MG63 (cell line): ENCODE results near the gene EFS. TPM values are rescaled to one million over a fixed set of nuclear protein-coding genes. Genes with fewer than 3 reads are reported as not detected.
"Not testable (repeated sequence)": the region's sequence is repeated elsewhere in the genome, so short reads cannot be mapped to it uniquely, and the experiment has no call there.

Experiments used
- DNase-seq: peaks from one replicate; pipeline ENCODE4 v3.0.0-alpha.2; 2020
- H3K27me3 ChIP-seq: fragments of 250-450 bp; sonication (Bioruptor Pico); 2 replicates; pipeline ENCODE4 v1.5.1; 2020; ENCODE audit warnings: mild to moderate bottlenecking, moderate library complexity
- H3K36me3 ChIP-seq: fragments of 250-450 bp; sonication (Bioruptor Pico); 2 replicates; pipeline ENCODE4 v1.5.1; 2020; ENCODE audit warnings: mild to moderate bottlenecking, moderate library complexity
- H3K4me3 ChIP-seq: fragments of 250-450 bp; sonication (Bioruptor Pico); 2 replicates; pipeline ENCODE4 v1.5.1; 2020; ENCODE audit warnings: mild to moderate bottlenecking, moderate library complexity
- H3K9me3 ChIP-seq: fragments of 250-450 bp; sonication (Bioruptor Pico); 2 replicates; pipeline ENCODE4 v1.5.1; 2020; ENCODE audit warnings: mild to moderate bottlenecking, moderate library complexity
- total RNA-seq: library from RNA; depleted of rRNA; stranded (reverse); fragments of >200 nt; shearing (Covaris generic); gene quantifications from 2 replicates; pipeline ENCODE4 v1.2.3, GENCODE V29; 2014; ENCODE audit warnings: low replicate concordance

Gene EFS
- total RNA-seq, 1 experiment from 2014 or later: 9.0 TPM

DNA sequence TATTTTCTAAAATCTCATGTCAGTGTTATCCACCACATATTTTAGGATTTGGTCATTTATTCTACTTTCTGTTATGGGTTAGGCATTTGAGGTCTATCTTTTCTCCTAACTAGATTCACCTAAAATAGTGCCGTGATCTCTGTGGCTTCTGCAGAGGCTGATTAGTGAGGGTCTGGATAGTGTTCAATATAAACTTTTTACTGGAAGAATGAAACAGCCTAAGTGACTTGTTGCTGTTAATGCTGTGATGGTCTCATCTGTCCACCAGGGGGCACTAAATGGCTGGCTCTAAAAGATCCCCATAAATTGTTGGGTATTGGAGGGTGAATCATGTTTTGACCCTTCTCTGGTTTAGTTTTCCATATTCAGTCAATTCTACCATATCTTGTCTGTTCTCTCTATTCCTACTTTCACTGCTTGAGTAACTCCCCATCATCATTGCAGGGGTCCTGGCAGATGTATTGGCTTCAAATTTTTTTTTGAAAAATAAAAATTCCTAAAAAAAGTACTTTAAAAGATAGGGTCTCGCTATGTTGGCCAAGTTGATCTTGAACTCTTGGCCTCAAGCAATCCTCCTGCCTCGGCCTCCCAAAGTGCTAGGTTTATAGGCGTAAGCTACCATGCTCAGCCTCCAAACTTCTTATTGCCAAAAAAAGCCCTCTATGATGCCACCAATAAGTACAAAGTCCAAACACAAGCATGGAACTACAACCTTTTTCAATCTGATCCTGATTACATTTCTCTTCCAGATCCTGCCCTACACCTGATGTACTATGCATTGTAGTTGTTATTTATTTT, 36.8 kb downstream of the EFS start:
- H3K4me3 ChIP-seq: no peak overlapping the region
- peak; percentile 31 for DNase-seq
- peaks cover 16% of the 10 kb centered on the region for H3K36me3 ChIP-seq
- no peaks in the 10 kb centered on the region for H3K9me3 ChIP-seq
- no peaks in the 10 kb centered on the region for H3K27me3 ChIP-seq

DNA sequence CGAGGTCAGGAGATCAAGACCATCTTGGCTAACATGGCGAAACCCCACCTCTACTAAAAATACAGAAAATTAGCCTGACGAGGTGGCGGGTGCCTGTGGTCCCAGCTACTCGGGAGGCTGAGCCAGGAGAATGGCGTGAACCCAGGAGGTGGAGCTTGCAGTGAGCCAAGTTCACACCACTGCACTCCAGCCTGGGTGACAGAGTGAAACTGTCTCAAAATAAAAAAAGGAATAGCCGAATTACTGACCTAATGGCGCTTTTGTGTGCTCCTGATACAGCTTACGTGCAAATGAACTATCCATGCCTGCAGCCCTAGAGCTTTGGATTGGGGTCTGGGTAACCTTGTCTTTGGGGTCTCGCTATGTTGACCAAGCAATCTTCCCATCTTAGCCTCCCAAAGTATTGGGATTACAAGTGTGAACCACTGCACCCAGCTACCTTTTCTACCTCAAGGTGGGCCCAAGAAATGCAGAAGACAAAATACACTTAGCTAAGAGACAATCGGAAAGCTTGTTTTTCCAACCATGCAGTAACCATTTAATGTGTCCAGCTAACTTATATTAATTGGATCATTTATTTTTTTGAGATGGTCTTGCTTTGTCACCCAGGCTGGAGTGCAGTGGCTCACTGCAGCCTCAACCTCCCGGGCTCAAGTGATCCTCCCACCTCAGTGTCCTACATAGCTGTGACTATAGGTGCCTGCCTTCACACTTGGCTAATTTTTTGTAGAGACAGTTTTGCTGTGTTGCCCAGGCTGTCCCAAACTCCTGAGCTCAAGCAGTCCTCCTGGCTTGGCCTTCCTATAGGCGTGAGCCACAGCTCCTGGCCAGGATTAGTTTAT, 38.3 kb downstream of the EFS start:
- no peaks in the 10 kb centered on the region for H3K9me3 ChIP-seq
- DNase-seq: no peak
- H3K27me3 ChIP-seq: no peaks in the 10 kb centered on the region
- peaks cover 29% of the 10 kb centered on the region for H3K36me3 ChIP-seq
- no peak overlapping the region for H3K4me3 ChIP-seq

DNA sequence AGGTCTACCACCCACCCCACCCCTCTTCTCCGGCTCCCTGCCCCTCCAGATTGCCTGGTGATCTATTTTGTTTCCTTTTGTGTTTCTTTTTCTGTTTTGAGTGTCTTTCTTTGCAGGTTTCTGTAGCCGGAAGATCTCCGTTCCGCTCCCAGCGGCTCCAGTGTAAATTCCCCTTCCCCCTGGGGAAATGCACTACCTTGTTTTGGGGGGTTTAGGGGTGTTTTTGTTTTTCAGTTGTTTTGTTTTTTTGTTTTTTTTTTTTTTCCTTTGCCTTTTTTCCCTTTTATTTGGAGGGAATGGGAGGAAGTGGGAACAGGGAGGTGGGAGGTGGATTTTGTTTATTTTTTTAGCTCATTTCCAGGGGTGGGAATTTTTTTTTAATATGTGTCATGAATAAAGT, 39.2 kb downstream of the EFS start:
- not testable (repeated sequence) for H3K9me3 ChIP-seq, H3K4me3 ChIP-seq, DNase-seq, H3K27me3 ChIP-seq
- peaks cover 29% of the 10 kb centered on the region for H3K36me3 ChIP-seq

DNA sequence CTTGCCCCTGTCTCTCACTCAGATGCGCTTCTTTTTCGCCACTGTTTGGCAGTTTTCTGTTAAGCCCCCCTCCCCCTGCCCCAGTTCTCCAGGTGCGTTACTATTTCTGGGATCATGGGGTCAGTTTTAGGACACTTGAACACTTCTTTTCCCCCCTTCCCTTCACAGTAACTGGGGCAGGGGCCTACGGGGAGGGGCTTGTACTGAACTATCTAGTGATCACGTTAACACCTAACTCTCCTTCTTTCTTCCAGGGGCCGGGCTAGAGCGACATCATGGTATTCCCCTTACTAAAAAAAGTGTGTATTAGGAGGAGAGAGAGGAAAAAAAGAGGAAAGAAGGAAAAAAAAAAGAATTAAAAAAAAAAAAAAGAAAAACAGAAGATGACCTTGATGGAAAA, 40.0 kb downstream of the EFS start:
- no peak for DNase-seq
- Histone ChIP-seq H3K27me3 (no peaks in the 10 kb centered on the region), H3K36me3 (peaks cover 31% of the 10 kb centered on the region), H3K9me3 (no peaks in the 10 kb centered on the region), H3K4me3 (no peak overlapping the region)

DNA sequence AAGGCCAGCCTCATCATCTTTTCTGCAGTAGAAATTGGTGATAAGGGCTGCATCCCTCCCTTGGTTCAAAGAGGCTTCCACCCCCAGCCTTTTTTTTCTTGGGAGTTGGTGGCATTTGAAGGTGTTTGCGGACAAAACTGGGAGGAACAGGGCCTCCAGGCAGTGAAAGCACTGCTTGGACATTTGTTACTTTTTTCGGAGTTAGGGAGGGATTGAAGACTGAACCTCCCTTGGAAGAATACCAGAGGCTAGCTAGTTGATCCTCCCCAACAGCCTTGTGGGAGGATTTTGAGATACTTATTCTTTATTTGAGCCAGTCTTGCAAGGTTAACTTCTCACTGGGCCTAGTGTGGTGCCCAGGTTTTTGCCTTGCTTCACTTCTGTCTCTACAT, 40.5 kb downstream of the EFS start:
- Histone ChIP-seq H3K4me3 (no peak overlapping the region), H3K9me3 (no peaks in the 10 kb centered on the region), H3K36me3 (peaks cover 33% of the 10 kb centered on the region), H3K27me3 (no peaks in the 10 kb centered on the region)
- DNase-seq: no peak

DNA sequence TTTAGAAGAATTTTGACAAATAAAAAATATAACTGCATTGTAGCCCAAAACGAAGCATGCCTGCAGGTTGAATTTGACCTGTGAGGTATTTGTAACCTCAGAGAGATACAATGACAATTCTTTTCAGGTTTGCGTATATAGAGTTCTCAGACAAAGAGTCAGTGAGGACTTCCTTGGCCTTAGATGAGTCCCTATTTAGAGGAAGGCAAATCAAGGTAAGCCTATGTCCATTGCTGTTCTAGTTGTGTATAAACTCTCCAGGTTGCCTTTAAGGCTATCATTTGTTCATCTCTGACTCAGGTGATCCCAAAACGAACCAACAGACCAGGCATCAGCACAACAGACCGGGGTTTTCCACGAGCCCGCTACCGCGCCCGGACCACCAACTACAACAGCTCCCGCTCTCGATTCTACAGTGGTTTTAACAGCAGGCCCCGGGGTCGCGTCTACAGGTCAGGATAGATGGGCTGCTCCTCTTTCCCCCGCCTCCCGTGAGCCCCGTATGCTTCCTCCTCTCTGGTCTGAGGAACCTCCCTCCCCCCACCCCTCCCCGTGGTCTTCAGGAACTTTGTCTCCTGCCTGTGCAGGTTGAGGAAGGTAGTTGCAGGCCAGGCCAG, 41.0 kb downstream of the EFS start:
- Histone ChIP-seq H3K4me3 (no peak overlapping the region), H3K27me3 (no peaks in the 10 kb centered on the region), H3K9me3 (no peaks in the 10 kb centered on the region), H3K36me3 (peaks cover 33% of the 10 kb centered on the region)
- no peak for DNase-seq

DNA sequence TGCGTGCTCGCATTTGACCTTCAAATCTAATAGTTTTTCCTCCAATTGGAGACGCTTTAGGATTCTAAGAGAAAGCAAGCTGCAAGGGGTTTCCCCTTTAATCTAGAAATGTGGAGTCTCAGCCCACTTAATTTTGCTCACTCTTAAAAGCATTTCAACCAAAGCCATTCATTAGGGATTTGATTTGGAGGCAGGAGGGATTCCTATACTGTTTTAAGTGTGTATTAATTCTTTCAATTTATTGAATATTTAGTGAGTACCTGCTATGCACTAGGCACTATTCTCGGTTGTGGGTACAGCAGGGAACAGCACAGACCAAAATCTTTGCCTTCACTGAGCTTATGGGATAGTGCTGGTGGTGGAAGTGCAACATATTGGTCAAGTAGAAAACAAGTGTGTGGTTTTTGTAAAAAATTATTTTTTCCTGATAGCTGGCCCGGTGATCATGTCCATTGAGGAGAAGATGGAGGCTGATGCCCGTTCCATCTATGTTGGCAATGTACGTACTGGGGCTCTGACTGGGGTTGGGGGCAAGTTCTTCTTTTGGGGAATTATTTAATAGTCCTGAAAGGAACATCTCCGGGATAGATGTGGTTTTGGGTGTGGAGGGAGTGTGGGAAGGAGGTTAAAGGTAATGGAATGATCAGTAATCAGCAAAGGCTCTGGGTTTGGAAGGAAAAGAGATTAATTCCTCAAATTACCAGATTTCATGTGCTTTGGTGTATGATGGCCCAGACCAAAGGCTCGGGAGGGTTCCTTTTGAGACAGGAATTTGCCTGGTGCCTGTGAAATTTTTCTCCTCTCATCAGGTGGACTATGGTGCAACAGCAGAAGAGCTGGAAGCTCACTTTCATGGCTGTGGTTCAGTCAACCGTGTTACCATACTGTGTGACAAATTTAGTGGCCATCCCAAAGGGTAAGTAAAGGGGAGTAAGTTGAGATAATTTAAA, 42.1 kb downstream of the EFS start:
- H3K36me3 ChIP-seq: peaks cover 33% of the 10 kb centered on the region
- no peaks in the 10 kb centered on the region for H3K9me3 ChIP-seq
- no peak for DNase-seq
- no peaks in the 10 kb centered on the region for H3K27me3 ChIP-seq
- peak overlapping the region; percentile 88 for H3K4me3 ChIP-seq

DNA sequence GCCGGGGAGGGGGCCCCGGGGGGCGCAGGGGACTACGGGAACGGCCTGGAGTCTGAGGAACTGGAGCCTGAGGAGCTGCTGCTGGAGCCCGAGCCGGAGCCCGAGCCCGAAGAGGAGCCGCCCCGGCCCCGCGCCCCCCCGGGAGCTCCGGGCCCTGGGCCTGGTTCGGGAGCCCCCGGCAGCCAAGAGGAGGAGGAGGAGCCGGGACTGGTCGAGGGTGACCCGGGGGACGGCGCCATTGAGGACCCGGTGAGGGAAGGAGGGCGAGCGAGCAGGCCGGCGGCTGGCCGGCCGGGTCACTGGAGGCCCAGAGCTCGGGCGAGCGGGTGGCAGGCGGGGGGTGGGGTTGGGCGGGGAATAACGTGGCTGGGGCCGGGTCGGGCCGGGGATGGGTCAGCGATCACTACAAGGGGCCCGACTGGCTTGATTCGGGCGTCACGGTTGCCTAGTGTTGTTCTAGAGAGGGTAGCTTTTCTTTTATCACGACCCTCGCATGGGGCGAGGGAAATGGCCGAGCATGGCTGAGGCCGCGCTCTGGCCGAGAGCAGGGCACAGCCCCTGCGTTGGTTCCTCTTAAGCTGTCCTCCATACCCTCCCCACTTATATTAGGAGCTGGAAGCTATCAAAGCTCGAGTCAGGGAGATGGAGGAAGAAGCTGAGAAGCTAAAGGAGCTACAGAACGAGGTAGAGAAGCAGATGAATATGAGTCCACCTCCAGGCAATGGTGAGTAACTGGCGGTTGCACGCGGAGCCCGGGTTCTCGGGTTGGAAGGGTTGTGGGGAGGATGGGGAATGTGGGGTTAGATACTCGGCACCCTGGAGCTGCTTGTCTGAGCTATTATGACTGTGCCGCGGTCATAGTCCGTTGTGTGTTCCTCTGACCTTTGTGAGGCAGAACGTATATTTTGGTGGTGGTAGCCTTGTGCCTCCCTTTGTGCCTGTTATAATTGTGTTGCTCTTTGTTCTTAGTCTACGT, 43.1 kb downstream of the EFS start:
- Histone ChIP-seq H3K36me3 (peaks cover 33% of the 10 kb centered on the region), H3K4me3 (peak overlapping the region; percentile 88), H3K27me3 (no peaks in the 10 kb centered on the region), H3K9me3 (no peaks in the 10 kb centered on the region)
- peak; percentile 34 for DNase-seq

DNA sequence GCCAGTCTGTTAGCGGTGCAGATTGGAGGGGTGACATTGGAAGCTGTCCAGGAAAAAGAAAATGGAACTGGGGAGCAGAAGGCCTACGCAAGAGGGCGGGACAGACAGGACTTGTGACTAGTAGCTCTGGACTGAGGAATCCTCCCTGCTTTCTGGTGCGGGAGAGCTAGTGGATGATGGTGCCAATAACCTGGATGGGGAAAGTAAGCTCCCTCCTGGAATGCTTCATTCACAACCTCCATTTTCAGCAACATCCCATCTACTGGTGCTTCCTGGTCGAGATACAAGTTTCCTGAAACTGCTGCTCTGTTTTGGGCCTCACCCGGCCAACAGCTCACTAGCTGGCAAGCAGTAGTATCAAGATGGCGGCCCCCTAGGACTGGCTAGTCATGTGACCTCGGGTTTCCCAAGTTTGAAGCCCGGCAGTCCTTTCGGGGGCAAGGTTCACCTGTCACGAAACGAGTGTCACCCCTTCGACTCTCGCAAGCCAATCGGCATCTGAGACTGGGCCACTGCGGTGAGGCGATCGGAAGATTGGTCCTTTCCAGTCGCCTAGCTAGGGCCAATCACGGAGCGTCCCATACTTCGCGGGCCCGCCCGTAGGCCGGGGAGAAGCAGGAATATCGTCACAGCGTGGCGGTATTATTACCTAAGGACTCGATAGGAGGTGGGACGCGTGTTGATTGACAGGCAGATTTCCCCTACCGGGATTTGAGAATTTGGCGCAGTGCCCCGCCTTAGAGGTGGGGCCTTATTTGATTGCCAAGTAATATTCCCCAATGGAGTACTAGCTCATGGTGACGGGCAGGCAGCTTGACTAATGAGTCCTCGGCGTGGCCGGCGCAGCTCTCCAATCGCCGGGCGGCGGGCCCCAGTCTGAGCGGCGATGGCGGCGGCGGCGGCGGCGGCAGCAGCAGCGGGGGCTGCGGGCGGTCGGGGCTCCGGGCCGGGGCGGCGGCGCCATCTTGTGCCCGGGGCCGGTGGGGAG, 44.1 kb downstream of the EFS start, which contains the start of gene PABPN1:
Gene PABPN1, plus strand, starts transcription at position 874 of the 988 bp plus-strand sequence. Its CDS starts 13 bp downstream, at position 887.
- peak; percentile 97 for DNase-seq
- Histone ChIP-seq H3K27me3 (no peaks in the 10 kb centered on the region), H3K4me3 (peak within 1 kb of the TSS; percentile 88), H3K9me3 (no peaks in the 10 kb centered on the region), H3K36me3 (peaks cover 33% of the 10 kb centered on the region)

DNA sequence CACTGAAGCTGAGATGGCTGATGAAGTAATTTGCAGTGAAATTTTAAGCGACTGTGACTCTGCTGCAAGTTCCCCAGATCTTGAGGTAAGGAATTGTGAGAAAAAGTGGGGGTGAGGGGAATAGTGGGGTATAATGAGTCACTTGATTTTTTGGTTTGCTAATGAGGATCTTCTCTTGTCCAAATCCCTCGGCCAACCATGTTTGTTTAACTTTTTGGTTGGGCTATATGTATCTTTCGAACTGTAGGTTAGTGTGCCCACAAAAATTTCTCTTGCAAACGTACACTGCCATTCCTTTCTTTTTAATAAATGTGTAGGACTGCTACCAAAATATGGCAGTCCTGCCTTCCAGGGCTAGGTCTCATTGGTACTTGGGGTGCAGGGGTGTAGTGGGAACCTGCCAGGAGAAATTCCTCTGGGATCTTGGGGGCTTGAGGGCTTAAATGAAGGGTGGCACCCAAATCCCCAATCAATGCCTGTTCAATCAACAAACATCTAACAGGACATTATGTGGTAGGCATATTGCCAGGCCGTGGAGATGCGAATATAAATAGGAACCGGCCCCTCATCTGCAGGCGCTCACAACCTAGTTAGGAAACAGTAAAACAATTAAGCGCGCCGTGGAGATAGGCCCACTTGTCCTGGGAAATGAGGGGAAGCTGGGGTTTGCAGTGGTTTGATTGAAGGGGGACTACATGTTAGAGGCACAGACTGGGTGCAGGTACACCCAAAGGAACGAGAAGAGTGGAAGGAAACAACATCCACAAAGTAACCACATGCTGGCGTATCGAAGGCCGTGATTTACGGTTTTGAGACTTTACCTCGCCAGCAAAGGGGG, 45.0 kb downstream of the EFS start:
- H3K4me3 ChIP-seq: peak overlapping the region; percentile 46
- H3K9me3 ChIP-seq: no peaks in the 10 kb centered on the region
- DNase-seq: no peak
- H3K36me3 ChIP-seq: peaks cover 33% of the 10 kb centered on the region
- H3K27me3 ChIP-seq: no peaks in the 10 kb centered on the region

DNA sequence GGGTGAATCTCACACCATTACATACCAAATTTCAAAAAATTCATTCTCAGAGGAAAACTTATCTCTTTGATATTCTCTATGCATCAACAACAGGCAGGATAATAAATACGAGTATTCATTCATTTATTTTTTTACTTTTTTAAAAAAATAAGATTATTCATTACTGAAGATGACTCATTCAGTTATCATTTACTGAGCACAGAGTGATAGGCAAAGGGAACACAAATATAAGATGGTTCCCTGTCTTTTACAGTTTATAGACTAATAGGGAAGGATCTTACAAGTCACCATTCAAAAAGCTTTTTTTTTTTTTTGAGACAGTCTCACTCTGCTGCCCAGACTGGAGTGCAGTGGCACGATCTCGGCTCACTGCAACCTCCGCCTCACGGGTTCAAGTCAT, 48.7 kb downstream of the EFS start:
- no peaks in the 10 kb centered on the region for H3K9me3 ChIP-seq
- no peak overlapping the region for H3K4me3 ChIP-seq
- H3K27me3 ChIP-seq: no peaks in the 10 kb centered on the region
- DNase-seq: no peak
- peaks cover 7% of the 10 kb centered on the region for H3K36me3 ChIP-seq

DNA sequence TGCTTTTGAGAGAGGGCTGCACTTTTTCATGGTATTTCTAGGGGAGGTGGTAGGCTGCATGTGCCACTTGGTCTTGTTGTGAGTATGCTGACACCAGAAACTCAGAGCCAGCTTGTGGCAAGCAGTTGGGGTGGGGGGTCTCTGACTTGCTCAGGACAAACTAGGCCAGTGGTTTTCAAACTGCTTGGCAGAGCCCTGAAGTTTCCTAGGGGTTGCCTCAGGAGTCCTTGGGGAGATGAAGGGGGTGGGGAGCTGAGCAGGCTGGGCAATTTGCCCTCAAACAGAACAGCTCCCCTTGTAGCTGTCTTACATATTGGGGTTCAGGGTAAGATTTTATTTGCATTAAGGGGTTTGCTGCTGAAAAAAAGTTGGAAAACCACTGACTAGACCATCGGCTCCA, 54.4 kb downstream of the EFS start:
- DNase-seq: no peak
- Histone ChIP-seq H3K27me3 (no peaks in the 10 kb centered on the region), H3K36me3 (peaks cover 16% of the 10 kb centered on the region), H3K9me3 (no peaks in the 10 kb centered on the region), H3K4me3 (no peak overlapping the region)

DNA sequence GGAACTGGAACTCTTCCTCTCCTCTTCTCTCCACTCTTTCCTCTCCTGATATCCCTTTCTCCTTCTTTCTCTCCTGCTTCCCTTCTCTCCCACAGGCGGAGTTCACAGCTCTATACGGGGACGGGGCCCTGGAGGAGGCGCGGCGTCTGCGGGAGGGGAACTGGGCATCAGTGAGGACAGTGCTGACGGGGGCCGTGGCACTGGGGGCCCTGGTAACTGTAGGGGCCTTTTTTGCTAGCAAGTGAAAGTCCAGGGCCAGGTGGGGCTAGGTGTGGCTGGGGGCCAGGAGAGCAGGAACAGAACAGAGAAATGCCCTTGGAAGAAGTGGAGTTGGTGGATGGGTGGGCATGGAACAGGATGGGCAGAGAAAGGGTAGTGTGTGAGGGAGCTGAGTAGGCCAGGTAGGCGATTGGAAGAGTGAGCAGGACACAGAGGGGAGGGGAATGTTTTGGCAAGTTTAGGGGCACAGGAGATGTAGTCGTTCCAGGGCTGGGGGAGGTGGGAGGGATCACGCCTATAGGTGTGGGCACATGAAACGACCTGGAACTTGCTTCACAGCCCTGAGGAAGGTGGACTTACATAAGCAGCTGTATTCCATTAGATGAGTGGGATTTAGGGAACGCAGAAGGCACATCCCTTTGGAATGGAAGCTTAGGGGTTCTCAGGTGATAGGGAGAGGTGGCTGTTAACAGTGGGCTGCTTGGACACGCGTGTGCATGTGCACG, 56.1 kb downstream of the EFS start:
- no peaks in the 10 kb centered on the region for H3K27me3 ChIP-seq
- no peaks in the 10 kb centered on the region for H3K9me3 ChIP-seq
- DNase-seq: no peak
- no peak overlapping the region for H3K4me3 ChIP-seq
- H3K36me3 ChIP-seq: peaks cover 16% of the 10 kb centered on the region
